8988T (cell line): Measurements from ENCODE around the gene MEG3.

ENCODE experiments used
- DNase-seq: peaks from one replicate; pipeline ENCODE4 v3.0.0; 2011

MEG3 gene

DNA sequence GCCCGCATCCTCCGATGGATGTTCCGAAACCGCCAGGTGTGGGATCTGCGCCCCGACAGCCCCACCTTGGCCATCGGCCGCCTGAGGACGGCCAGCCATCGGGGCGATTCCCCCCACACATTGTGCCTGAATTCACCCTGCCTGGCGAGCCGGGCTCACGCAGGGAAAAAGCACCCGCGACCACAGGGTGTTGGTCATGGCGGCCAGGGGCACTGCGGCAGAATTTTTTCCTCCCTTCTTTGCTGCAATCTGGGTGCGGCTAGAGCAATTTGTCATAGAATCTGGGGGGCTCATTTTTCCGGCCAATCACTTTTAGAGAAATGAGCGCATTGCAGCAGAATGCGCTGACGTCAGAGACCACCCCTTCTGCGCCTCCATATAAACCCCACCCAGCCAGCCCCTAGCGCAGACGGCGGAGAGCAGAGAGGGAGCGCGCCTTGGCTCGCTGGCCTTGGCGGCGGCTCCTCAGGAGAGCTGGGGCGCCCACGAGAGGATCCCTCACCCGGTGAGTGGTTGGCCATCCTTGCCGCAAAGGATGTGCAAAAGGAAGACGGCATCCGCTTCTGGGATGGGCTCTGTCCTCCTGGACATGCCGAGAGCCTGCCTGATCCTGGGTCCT, at the start of gene MEG3:
Gene MEG3, plus strand, starts transcription at position 406 of the 619 bp plus-strand sequence.
- no peak for DNase-seq

DNA sequence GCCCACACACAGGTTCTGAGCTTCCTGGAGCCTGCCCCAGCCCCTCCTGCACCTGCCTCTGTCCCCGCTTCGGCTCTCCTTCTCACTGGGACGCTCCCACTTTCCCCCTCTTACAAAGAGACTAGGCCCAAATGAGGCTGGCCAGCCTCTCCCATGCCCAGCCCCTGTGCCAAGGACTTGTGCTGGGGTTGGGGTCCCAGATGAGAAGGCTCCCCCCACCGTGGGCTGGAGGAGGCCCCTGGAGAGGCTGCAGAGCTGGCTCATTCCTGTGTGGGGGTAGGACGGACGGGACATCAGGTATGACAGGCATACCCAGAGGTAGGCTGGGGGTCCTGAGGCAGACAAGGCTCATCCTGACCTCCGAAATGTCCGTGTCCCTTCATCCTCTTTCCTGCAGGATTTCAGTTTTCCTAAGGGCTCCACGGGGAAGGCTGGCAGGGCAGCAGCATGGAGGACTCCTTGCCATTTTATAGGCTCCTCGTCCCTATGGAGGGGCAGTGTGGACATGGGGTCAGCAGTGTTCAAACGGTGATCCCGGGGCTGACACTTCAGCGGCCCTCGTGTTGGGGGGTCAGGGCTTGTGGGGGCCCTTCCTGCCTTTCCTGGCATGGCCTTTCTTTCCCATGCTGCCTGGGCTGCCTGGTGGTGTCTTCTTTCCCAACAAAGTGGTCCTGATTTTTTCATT, 49.1 kb upstream of the MEG3 start:
- DNase-seq, result no peak

DNA sequence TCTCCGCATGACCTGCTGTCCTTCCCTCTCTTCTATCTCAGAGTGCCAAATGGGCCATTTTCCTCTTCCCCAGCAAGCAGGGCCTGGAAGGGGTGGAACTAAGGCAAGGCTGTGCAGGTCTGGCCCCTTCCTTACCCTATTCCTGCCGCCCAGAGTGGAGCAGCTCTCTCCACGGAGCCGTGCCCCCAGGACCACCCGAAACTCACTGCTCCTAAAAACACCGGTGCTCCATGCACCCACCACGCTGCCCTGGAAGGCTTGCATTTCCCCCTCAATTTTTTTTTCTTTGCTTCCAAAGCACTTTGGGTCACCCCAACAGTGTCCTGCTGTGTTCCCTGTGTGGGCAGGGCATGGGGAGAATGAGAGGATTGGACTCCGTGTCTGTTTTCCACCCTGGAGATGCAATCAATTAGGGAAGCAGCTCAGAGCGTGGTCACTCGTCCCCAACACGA, 48.5 kb upstream of the MEG3 start:
- DNase-seq, result peak; percentile 1

DNA sequence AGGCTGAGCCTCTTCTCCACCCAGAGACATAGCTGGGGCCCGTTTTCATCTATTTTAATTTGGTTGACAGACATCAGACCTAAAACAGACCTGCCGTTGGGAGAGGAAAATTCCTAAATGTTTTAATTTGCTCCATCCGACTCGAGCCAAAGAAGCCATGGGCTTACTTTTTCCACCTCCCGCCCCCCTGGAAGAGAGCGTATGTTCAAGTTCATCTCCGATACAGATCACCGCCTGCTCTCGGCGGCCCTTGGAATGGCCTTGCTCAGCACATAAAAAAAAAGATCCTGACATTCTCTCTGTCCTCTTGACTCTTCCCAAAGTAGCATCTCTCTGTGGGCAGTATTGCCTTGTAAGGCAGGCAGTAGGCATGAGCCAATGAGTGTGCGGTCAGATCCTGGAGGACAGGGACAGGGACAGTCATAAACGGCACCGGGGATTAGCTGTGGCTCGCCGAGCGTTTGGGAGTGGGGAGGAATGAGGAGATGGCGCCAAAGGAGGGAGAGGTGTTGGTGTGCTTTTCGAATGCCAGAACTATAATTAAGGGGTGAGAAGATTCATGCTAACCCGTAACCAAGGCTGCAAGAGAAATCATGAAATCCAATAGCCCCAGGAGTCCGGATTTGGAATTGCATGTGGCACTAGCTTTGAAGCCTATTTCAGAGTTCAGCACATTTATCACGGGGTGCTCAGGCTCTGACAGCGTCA, 47.9 kb upstream of the MEG3 start:
- DNase-seq, result peak; percentile 4

DNA sequence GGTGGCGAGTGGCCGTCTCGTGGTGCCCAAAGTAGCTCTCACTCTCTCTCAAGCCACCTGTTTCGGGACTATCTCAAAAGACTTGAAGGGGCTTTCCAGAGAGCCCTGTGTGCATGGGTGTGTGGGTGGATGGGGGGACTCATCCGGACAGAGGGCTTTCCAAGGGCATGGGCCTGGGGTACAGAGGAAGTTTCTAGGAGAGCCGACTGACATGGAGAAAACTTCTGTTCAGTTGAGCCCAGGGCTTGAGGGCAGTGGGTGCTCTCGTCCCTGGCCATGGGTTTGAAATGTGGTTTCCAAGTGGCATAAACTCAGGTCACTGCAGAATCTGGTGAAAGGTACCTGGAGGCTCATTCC, 47.4 kb upstream of the MEG3 start:
- peak; percentile 14 for DNase-seq

DNA sequence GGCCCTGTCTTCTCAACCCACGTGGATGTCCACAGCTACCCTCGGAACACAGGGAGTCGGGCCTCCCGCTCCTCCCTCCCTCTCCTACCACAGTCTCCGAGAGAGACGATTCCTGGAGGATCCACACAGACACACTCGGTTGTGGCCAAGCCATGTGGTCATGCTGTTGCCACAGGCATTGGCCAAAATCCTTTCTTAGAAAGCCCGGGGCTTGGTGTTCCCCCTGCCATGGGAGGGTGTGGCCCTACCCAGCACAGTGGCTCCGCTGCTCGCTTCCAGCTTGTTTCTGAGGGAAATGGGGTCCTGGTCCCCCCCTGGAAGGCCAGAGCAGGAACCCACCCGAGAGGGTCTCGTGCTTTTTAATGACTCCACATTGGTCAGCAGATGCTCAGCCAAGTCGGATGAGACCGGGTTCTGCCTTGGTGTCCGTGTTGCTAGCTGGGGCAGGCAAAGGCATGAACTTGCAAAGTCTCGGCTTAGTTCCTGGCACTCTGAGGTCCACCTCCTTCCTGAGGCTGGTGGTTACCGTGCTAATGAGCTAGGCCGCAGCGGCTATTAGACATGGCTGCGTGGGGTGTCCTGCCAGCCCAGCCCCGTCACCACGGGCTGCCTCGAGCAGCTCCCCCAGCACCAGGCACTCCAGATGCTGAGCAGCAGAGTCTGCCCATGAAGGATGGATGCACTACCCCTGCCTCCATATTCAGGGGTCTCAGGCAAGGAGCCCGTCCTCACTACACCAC, 46.8 kb upstream of the MEG3 start:
- DNase-seq, result peak; percentile 14

DNA sequence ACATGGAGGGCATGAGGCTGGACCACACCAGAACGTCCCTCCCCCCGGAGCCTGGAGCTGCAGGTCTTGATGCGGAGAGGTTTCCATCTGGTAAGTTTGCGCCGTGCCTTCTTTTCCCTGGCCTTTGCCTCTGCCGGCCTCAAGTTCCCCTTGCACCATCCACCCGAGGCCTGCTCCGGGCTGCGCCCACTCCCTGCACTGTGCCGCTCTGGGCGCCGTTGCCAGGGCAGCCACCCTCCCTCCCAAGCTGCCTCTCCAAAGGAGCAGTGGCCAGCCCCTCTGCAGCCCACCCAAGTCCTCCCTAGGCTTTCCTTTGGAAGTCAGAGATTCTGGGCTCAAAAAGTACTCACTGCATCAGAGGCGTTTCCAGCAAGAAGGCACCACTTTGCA, 46.2 kb upstream of the MEG3 start:
- peak; percentile 8 for DNase-seq

DNA sequence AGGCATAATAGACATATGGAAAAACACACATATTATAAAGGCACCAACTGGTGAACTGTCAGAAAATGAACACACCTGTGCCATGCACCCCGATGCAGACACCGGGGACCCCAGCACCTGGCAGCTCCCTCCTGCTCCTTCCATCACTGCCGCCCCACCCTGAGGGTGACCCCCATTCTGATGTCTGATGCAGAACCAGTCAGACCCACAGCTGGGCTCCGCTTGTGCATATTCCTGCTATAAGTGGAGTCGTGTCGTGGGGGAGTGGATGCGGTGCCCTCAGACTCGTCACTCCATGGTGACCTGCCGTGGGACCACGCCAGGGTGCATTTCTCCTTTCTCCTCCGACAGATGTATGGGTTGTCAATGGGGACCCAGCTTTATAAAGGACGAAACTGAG, 45.7 kb upstream of the MEG3 start:
- no peak for DNase-seq

DNA sequence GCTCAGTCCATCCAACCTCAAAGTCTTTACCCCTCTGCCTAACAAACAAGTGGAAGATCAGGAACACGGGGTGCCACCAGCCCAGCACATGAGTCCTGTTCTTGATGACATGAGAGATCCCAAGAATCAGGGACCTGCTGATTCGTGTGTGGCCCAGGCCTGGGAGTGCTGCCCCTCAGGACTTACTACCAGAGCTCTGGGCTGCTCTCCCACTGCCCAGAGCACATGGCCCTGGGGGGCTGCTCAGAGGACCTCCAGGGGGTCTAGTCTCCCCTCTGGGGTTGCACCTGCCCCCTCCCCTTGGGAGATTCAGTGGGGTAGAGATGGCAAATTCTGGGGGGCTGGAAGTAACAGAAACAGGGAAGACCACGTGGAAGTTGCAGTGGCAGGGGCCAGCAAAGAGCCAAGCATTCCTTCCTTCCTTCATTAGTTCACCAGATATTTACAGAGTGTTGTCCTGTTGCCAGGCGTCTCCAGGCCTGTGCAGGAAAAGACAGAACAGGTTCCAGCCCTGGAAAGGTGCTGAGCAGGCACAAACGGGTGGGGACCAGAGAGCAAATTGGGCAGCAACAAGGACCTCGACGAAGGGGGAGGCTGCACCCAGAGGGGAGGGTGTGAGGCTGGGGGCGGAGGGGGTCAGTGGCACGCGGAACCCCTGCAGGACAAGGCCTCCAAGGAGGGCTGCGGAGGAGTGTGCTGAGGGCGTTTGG, 45.1 kb upstream of the MEG3 start:
- DNase-seq, result no peak

DNA sequence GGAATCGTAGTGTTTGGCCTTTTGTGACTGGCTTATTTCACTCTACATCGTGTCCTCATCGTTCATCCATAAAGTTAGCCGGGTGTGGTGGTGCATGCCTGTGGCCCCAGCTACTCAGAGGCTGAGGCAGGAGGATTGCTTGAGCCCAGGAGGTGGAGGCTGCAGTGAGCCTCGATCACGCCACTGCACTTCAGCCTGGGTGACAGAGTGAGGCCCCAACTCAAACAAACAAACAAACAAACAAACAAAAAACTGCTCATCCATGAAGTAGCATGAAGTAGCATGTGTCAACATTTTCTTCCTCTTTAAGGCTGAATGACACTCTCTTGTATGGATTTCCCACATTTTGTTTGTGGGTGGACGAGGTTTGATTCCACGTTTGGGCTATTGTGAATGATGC, 44.0 kb upstream of the MEG3 start:
- DNase-seq, result no peak

DNA sequence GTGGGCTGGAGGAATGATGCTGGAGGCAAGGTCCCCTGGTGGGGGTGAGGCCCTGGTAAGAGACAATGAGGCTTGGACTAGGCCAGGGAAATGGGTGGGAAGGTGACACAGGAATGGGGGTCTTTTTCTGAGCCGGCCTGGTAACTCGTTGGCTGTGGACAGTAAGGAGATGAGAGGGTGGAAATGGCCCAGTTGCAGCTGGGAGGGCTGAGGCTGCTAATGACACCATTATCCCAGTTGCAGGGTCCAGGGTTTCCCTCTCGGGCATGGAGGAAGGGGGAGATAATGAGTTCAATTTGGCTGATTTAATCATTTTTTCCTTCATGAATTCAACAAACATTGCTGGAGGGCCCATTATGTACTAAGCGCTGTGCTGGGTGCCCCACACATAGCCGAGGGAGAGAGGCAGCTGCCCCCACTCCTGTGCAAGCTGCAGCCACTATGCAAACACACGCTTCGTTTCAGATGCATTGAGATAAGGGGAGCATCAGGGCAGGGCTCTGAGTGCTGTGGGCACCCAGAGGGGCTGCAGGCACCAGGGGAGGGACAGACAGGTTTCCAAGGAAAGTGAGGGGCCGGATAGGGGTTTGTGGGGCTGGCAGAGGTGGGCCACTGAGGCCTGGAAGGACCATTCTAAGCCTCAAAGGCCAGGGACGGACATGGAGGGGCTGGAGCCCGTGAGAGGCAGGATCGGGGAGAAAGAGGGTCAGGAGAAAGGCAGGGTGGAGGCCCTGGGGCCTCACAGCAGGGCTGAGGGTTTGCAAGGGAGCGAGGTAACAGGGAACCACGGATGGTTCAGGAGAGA, 43.2 kb upstream of the MEG3 start:
- no peak for DNase-seq

DNA sequence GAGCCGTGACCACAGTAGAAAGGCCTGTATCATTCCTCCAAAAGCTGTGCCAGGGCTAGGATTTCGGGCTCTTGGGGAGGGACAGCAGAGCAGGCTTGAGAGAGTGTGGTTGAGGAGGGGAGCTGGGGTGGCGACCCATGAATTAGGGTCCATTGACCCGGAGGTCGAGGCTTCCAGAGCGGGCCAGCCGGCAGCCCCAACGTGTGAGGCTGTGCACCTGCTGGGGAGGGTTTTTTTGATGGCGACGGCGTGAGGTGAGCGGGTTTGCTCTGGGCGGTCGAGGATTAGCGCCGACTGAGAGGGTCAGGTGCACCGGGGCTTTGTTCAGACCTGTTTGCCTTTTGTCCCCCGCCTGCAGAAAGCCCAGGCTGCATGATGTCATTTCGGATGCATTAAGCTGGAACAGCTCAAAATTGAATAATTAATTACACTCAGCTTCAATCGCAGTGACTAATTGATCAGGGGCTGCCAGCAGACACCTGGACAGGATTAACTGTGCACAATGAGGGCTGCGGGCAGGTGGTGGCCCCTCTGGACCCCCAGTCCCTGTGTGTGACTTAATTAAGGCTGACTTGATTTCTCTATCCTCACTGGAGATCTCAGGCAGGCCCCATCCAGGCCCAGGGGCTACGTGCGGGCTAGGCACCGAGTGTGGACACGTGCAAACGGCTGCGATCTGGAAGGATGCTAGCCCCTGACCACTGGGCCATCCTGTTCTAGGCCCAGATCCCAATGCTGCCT, 42.1 kb upstream of the MEG3 start:
- DNase-seq, result no peak

DNA sequence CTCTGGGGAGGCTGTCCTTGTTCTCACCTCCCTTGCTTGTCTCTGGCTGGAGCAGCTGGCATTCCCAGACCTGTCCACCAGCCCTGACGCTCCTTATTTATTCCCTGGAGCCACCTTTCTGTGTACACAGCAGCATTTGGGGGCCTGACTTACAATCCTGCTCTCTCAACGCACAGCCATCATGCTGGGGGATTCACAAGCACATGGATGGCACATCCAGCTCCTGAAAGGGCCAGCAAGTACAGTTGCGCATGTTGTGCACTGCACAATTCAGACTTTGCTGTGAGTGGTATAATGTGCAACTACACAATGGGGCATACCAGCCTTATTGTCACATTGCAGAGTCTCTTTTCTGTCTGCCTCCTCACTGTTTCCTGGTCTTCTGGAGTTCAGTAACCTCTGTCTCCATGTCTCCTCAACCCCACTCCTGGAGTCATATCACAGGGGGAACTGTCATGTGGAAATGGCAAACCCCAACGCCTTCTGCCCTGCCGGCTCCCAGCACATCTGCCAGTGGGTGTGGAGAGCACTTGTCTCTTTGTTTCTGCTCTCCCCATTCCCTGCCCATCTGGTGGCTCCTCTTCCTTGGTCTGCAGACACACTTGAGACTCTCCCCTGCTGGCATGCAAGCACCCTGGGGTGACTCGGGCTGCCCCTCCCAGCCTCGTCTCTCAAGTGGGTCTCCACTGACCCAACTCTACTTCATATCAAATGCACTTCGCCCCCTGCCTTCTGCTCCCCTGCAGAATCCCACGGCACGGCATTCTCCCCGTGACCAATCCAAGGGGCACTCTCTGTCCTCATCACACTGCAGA, 41.2 kb upstream of the MEG3 start:
- no peak for DNase-seq

DNA sequence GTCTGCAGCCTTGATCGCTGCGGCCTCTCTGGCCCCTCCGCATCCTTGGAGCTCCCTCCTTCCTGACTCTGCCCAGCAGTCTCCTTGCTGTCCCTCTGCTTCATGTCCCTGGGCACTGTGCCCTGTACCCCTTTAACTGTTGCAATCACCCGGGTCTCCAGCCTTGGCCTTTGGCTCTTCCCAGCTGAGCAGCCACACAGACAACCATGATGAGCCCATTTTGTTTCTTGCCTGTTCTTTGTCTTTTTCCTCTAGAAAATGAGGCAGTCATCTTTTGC, 40.6 kb upstream of the MEG3 start:
- DNase-seq, result no peak

DNA sequence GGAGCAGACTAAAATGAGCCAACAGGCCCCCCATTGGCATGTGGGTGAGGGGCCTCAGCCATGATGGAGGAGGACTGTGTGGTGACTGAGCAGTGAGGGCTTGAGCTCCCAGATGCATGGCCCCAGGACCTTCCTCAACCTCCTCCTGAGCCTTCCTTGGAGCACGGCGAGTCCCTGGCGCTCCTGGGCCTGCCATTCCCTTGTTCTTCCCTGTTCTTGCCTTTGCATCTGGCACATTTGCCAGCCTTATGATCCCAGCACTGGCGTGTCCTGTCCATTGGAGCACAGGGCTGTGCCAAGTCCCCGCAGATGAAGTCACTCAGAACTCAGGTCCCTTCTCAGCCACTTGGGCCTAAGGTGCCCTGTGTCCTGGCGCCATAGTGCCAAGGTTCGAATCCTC, 40.3 kb upstream of the MEG3 start:
- no peak for DNase-seq

DNA sequence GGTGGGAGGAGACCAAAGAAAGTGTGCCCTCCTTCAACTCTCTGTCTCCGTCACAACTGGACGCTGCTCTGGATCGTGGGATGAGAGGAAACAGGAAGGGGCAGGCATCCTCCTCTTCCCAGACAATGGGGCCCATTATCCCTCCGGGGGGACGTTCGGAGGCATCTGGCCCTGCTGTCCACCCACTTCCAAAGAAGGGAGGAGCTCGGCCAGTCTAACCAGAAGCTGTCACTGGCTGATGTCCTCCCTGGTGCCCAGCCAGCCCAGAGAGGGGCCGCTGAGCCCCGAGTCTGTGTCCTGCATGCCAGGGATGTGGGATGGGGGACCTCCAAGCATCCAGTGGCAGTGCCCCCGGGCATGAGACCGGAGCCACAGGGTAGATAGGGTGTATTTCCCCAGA, 39.8 kb upstream of the MEG3 start:
- DNase-seq, result no peak

DNA sequence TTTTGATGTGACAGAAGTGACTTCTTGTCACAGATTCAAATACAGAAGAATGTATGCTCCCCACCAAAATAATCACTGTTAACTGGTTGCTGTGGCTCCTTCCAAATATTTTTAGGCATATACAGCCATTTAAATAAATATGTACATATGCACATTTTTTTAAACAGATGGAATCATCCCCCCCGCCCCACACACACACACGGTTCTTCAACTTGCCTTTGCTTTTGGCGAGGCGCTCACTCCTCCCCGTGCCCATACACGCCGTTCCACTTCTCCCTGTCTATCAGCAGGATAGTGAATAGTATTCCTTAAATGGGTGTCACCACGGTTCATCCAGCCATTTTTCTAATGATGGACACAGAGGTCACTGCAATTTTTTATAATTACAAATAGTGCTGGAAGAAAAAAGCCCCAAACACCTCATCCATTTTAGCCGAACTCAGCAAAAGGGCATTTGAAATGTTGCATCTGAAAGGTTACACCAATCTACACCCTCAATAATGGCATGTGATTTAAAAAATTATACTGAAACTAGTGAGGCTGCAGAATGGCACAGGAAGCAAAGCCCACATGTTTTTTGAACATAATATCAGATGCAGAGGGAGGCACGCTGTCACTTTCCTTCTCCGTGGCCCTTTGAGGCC, 39.2 kb upstream of the MEG3 start:
- DNase-seq, result no peak

DNA sequence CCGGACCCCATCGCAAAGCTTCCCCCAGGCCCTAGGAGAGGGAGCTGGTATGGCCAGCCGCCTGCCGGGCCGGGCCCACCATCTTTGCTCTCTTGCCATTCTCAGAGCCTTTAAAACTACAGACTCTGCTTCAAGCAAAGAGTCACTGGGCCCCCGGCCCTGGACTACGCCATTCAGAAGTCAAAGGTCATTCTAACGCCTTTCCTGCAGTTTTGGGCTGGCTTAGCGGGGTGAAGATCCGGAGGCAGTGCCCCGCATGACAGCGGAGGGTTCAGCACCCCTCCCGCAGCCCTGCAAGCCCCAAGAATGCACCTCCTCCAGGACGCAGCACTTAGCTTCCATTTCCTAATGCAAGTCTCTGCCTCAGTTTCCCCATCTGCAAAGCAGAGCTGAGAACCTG, 38.3 kb upstream of the MEG3 start:
- no peak for DNase-seq

DNA sequence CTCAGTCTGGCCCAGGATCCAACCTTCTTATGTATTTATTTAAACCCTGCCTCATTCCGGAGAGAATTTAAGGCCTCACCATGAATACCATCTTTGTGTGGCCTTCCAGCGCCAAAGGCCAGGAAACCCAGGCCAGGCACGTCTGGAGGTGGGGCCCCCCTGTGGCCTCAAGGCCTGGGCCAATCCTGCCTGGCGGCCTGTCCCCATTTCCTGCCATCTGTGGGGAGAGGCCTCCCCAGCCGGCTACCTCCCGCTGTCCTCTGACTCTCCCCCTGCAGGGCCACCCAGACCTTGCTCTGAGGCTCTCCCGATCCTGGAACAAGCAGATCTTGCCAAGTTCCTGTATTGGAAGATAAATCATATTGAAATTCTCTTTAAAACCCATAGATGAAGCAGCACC, 37.4 kb upstream of the MEG3 start:
- DNase-seq, result no peak

DNA sequence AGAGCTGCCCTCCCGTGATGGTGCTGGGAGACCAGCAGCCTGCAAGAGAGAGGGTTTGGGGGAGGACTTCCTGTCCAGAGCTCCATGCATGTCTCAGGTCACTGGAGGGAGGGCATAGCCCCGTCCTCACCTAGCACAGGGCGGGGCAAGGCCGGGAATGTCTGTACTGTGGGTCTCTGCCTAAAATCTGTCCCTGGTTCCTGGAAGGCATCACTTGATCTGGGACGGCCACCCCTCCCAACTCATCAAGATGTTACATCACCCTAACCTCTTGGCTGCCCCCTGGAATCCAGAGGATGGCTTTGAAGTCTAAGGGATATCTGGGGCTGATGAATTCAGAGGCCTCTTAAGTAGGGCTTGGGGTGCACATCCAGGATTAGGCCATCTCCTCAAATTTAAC, 37.0 kb upstream of the MEG3 start:
- DNase-seq, result no peak
